Gastroesophageal sphincter (tissue), 4 donors: ENCODE data around the gene FAM98A. TPM values are rescaled to one million over a fixed set of nuclear protein-coding genes. Genes with fewer than 3 reads are reported as not detected.
A peak's percentile ranks its signal among the peaks of the same experiment; 100 is the strongest.

Source experiments
- ATAC-seq: fragments of 150-250 bp; one replicate; pipeline ENCODE4 v1.9.1; 2016; ENCODE audit warnings: mild to moderate bottlenecking, moderate library complexity
- H3K27ac ChIP-seq, 4 donors: fragments of 200-600 bp; sonication (generic) in 3 of 4; 1 replicate in 3 of 4; 2 replicates in 1 of 4; pipeline ENCODE4 v1.5.1; 2016 to 2019
- H3K27me3 ChIP-seq: fragments of 200-600 bp; sonication (generic); one replicate; pipeline ENCODE4 v1.5.1; 2019
- H3K36me3 ChIP-seq, 2 donors: fragments of 200-600 bp; sonication (generic); one replicate each; pipeline ENCODE4 v1.5.1; 2019; ENCODE audit warnings: control low read depth in 1 of 2
- H3K4me1 ChIP-seq, 3 donors: fragments of 200-600 bp; sonication (generic); 1 replicate in 2 of 3; 2 replicates in 1 of 3; pipeline ENCODE4 v1.5.1; 2016 to 2019; ENCODE audit warnings: control low read depth in 2 of 3
- H3K4me3 ChIP-seq, 2 donors: fragments of 200-600 bp; sonication (generic); one replicate each; pipeline ENCODE4 v1.5.1; 2019; ENCODE audit warnings: mild to moderate bottlenecking in 1 of 2, moderate library complexity in 1 of 2
- H3K9me3 ChIP-seq, 3 donors: fragments of 200-600 bp; sonication (generic); one replicate each; pipeline ENCODE4 v1.5.1; 2017 to 2019; ENCODE audit warnings: control low read depth in 2 of 3
- CTCF ChIP-seq, 4 experiments: fragments of 200-600 bp in 2 of 4; fragments of 450-650 bp in 2 of 4; sonication (generic) in 1 of 4; IDR thresholded peaks; one replicate each; pipeline ENCODE4 v1.5.1; 2017 to 2019; ENCODE audit warnings: antibody characterized with exemption in 4 of 4, mild to moderate bottlenecking in 2 of 4, moderate library complexity in 2 of 4
- EP300 ChIP-seq: sonication (generic); formaldehyde crosslinking; IDR thresholded peaks from one replicate; pipeline ENCODE4 v1.6.1; 2017; ENCODE audit warnings: antibody characterized with exemption, mild to moderate bottlenecking
- POLR2A ChIP-seq, 2 donors: fragments of 450-650 bp; IDR thresholded peaks; one replicate each; pipeline ENCODE4 v1.6.1; 2017; ENCODE audit warnings: antibody characterized with exemption in 2 of 2, mild to moderate bottlenecking in 2 of 2, moderate library complexity in 1 of 2
- POLR2AphosphoS5 ChIP-seq: sonication (generic); formaldehyde crosslinking; IDR thresholded peaks from one replicate; pipeline ENCODE4 v1.6.1; 2017; ENCODE audit warnings: antibody characterized with exemption
- WGBS, 2 donors: methylation state at CpG; one replicate each; pipeline ENCODE4 v1.1.5; 2018; ENCODE audit warnings: low coverage in 1 of 2; 5-methylcytosine and 5-hydroxymethylcytosine counted together
- total RNA-seq, 4 donors: library from RNA; depleted of rRNA; stranded (reverse); fragments of >200 nt; gene quantifications; one replicate each; pipeline ENCODE4 v1.1.0, GENCODE V29; 2016

FAM98A gene
- total RNA-seq, 4 donors from 2014 or later = 27.8 to 54.8 (median 43.1) TPM

- Histone ChIP-seq H3K4me3 (no peak overlapping the region), H3K27ac (no peak overlapping the region), H3K36me3 (peaks cover 0 to 36% of the 10 kb centered on the region in 2 donors), H3K9me3 (no peaks in the 10 kb centered on the region), H3K27me3 (no peaks in the 10 kb centered on the region), H3K4me1 (peaks cover 3 to 70% (median 11%) of the 10 kb centered on the region in 3 donors)
- 41 to 60% methylated on average over 2 to 3 of the region's 3 CpGs for WGBS, 2 donors
- no peak for ATAC-seq
- no peak for TF ChIP-seq POLR2AphosphoS5
- no peak for TF ChIP-seq EP300
- no peak for TF ChIP-seq POLR2A (IDR thresholded peaks at IDR 0.05)
Observed at GRCh38 chr2:33595385-33595784, 3.7 kb downstream of the FAM98A start.

- H3K9me3 ChIP-seq = no peaks in the 10 kb centered on the region
- no peak for TF ChIP-seq CTCF (IDR thresholded peaks at IDR 0.05)
- TF ChIP-seq EP300 = no peak
- no peak for TF ChIP-seq POLR2A (IDR thresholded peaks at IDR 0.05)
- TF ChIP-seq POLR2AphosphoS5 = no peak
- 0 to 24% methylated on average over 1 of the region's 1 CpG for WGBS, 2 donors
- peak overlapping the region; percentile 50 to 69 (median 58) for H3K27ac ChIP-seq
- H3K4me1 ChIP-seq = peaks cover 0 to 79% (median 9%) of the 10 kb centered on the region in 3 donors
- peaks cover 0 to 51% of the 10 kb centered on the region in 2 donors for H3K36me3 ChIP-seq
- no peak for ATAC-seq
- no peaks in the 10 kb centered on the region for H3K27me3 ChIP-seq
- H3K4me3 ChIP-seq = no peak overlapping the region
Observed at GRCh38 chr2:33589444-33589843, 9.7 kb downstream of the FAM98A start.

GRCh38 chr2:33588232-33588631 is 10.9 kb downstream of the FAM98A start:
- H3K27ac ChIP-seq = peak overlapping the region in 2 of 4 donors; percentile 20 to 69
- H3K27me3 ChIP-seq = no peaks in the 10 kb centered on the region
- H3K4me1 ChIP-seq = peaks cover 0 to 88% (median 9%) of the 10 kb centered on the region in 3 donors
- H3K9me3 ChIP-seq = no peaks in the 10 kb centered on the region
- WGBS, 2 donors = 40 to 44% methylated on average over 2 of the region's 2 CpGs
- no peak overlapping the region for H3K4me3 ChIP-seq
- TF ChIP-seq POLR2AphosphoS5 (no peak), CTCF (IDR thresholded peaks at IDR 0.05) (no peak), POLR2A (IDR thresholded peaks at IDR 0.05) (no peak), EP300 (no peak)
- no peak for ATAC-seq
- H3K36me3 ChIP-seq = peaks cover 0 to 49% of the 10 kb centered on the region in 2 donors

GRCh38 chr2:33586766-33587165 is 12.3 kb downstream of the FAM98A start:
- H3K9me3 ChIP-seq = no peaks in the 10 kb centered on the region
- no peak for ATAC-seq
- H3K4me1 ChIP-seq = peaks cover 0 to 85% (median 9%) of the 10 kb centered on the region in 3 donors
- TF ChIP-seq EP300 (no peak), POLR2AphosphoS5 (no peak), CTCF (IDR thresholded peaks at IDR 0.05) (no peak), POLR2A (IDR thresholded peaks at IDR 0.05) (no peak)
- H3K36me3 ChIP-seq = peaks cover 0 to 35% of the 10 kb centered on the region in 2 donors
- no peaks in the 10 kb centered on the region for H3K27me3 ChIP-seq
- no peak overlapping the region for H3K4me3 ChIP-seq
- peak overlapping the region; percentile 47 to 69 (median 60) for H3K27ac ChIP-seq
- WGBS, 2 donors = 37 to 40% methylated on average over 1 to 2 of the region's 2 CpGs

- Histone ChIP-seq H3K36me3 (peaks cover 0 to 24% of the 10 kb centered on the region in 2 donors), H3K27ac (peak overlapping the region in 3 of 4 donors; percentile 6 to 69 (median 15)), H3K4me3 (no peak overlapping the region), H3K27me3 (no peaks in the 10 kb centered on the region), H3K4me1 (peaks cover 0 to 51% (median 0%) of the 10 kb centered on the region in 3 donors), H3K9me3 (no peaks in the 10 kb centered on the region)
- WGBS, 2 donors = 5 to 15% methylated on average over 2 of the region's 2 CpGs
- TF ChIP-seq CTCF (IDR thresholded peaks at IDR 0.05) = peak; percentile 80 to 93 (median 84)
- peak; percentile 10 for TF ChIP-seq POLR2AphosphoS5
- no peak for TF ChIP-seq EP300
- no peak for ATAC-seq
Observed at GRCh38 chr2:33583194-33583938, 15.7 kb downstream of the FAM98A start.
